ENCODE measurements around the gene TVP23B. TPM values are rescaled to one million over a fixed set of nuclear protein-coding genes. Genes with fewer than 3 reads are reported as not detected.
"Not testable (repeated sequence)": the region's sequence is repeated elsewhere in the genome, so short reads cannot be mapped to it uniquely, and the experiment has no call there.

Gene TVP23B
- total and polyA plus RNA-seq, 7 experiments from 2014 or later: 13.2 to 50.4 (median 31.2) TPM

DNA sequence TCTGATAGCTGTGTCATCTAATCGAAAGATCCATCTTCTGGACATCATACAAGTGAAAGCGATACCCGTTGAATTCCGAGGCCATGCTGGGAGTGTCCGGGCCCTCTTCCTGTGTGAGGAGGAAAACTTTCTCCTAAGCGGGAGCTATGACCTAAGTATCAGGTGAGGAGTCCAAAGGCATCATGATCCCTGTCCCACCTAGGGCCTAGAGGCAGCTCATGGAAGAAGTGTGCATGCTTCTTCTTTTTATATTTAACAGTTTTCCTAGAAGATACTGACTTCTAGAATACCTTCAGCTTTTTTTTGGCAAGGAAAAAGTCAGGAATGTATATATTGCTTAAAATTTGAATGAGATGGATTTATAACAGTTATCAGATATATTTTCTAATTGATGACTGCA lies 22.6 kb upstream of the TVP23B start:
- H3K27me3 ChIP-seq (ENCODE audit: control insufficient read depth in 2 of 2, insufficient read depth in 2 of 2, low read length in 2 of 2); H3K4me3 Mint-ChIP-seq; ATAC-seq; POLR2A ChIA-PET; DNase-seq; H3K9me3 ChIP-seq (ENCODE audit: control insufficient read depth in 2 of 3, low read length in 3 of 3); H3K36me3 ChIP-seq (ENCODE audit: control insufficient read depth in 2 of 3, insufficient read depth in 3 of 3, low read length in 3 of 3); H3K4me1 Mint-ChIP-seq; H3K9me3 Mint-ChIP-seq; H3K27ac ChIP-seq (ENCODE audit: low read depth, low read length); intact Hi-C loops (cut with micrococcal nuclease); H3K4me1 ChIP-seq (ENCODE audit: control insufficient read depth in 2 of 2, insufficient read depth in 2 of 2, low read length in 2 of 2); CTCF ChIA-PET; H3K4me3 ChIP-seq (ENCODE audit: low read length); H3K36me3 Mint-ChIP-seq; H3K27ac Mint-ChIP-seq; H3K27me3 Mint-ChIP-seq: not testable (repeated sequence)

DNA sequence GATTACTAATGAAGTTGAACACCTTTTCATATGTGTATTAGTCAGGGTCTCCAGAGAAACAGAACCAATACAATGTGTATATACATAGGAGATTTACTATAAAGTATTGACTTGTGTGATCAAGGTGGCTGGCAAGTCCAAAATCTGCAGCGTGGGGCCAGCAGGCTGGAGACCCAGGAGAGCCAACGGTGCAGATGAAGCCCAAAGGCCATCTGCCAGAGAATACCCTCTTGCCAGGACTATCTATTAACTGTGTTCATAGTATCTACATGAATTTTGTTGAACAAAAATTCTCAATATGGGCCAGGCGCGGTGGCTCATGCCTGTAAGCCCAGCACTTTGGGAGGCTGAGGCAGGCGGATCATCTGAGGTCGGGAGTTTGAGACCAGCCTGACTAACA lies 20.8 kb upstream of the TVP23B start:
- H3K36me3 Mint-ChIP-seq; H3K4me3 Mint-ChIP-seq; H3K27me3 Mint-ChIP-seq; H3K4me3 ChIP-seq (ENCODE audit: low read length); H3K9me3 ChIP-seq (ENCODE audit: control insufficient read depth in 2 of 3, low read length in 3 of 3); H3K4me1 ChIP-seq (ENCODE audit: control insufficient read depth in 2 of 2, insufficient read depth in 2 of 2, low read length in 2 of 2); H3K9me3 Mint-ChIP-seq; CTCF ChIA-PET; H3K27ac ChIP-seq (ENCODE audit: low read depth, low read length); H3K27ac Mint-ChIP-seq; H3K27me3 ChIP-seq (ENCODE audit: control insufficient read depth in 2 of 2, insufficient read depth in 2 of 2, low read length in 2 of 2); H3K4me1 Mint-ChIP-seq; POLR2A ChIA-PET; H3K36me3 ChIP-seq (ENCODE audit: control insufficient read depth in 2 of 3, insufficient read depth in 3 of 3, low read length in 3 of 3); ATAC-seq; DNase-seq; intact Hi-C loops (cut with micrococcal nuclease): not testable (repeated sequence)

DNA sequence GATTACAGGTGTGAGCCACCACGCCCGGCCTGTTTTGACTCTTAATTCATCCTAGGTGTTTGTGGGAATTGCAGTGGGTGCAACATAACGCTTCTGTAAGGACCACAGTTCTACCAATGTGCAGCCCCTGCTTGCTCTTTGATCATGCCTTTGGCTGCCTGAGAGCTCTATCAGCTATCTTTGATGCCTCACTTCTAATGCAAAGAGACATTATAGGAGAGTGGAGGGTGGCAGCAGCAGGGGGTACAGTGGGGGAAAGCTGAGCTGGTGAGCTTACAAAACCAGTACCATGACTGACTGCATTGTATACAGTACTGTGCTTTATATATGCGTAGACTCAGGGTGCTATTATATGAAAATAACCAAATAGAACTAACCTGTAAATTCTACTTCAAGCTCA lies 10.4 kb upstream of the TVP23B start:
- H3K36me3 ChIP-seq (ENCODE audit: control insufficient read depth in 2 of 3, insufficient read depth in 3 of 3, low read length in 3 of 3); H3K27me3 ChIP-seq (ENCODE audit: control insufficient read depth in 2 of 2, insufficient read depth in 2 of 2, low read length in 2 of 2); DNase-seq; H3K9me3 Mint-ChIP-seq; H3K4me3 Mint-ChIP-seq; H3K4me1 Mint-ChIP-seq; H3K4me3 ChIP-seq (ENCODE audit: low read length); H3K27ac Mint-ChIP-seq; H3K27ac ChIP-seq (ENCODE audit: low read depth, low read length); intact Hi-C loops (cut with micrococcal nuclease); H3K4me1 ChIP-seq (ENCODE audit: control insufficient read depth in 2 of 2, insufficient read depth in 2 of 2, low read length in 2 of 2); POLR2A ChIA-PET; CTCF ChIA-PET; H3K9me3 ChIP-seq (ENCODE audit: control insufficient read depth in 2 of 3, low read length in 3 of 3); H3K36me3 Mint-ChIP-seq; ATAC-seq: not testable (repeated sequence)
- H3K27me3 Mint-ChIP-seq: peaks cover 0 to 17% (median 0%) of the 10 kb centered on the region in 5 donors

DNA sequence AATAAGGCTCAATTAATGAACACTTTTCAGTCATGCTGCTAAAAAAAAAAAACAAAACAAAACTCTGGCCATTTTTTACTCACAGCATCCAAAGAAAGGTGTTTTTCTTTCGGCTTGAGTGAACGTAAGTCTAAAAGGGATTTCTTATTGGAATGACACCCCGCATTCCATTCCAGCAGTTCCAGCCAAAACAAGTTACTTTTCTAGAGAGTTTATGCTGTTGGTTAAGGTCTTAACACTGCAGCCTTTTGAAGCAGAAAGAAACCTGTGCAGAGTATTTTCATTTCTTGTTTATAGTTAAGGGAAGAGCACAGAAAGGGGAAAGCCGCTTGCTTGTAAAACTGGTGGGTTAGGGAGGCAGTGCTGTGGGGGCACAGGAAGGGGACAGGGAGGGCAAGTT lies 9.9 kb upstream of the TVP23B start:
- H3K4me1 ChIP-seq (ENCODE audit: control insufficient read depth in 2 of 2, insufficient read depth in 2 of 2, low read length in 2 of 2); ATAC-seq; H3K27ac ChIP-seq (ENCODE audit: low read depth, low read length); H3K27me3 ChIP-seq (ENCODE audit: control insufficient read depth in 2 of 2, insufficient read depth in 2 of 2, low read length in 2 of 2); H3K36me3 ChIP-seq (ENCODE audit: control insufficient read depth in 2 of 3, insufficient read depth in 3 of 3, low read length in 3 of 3); CTCF ChIA-PET; DNase-seq; H3K4me1 Mint-ChIP-seq; H3K4me3 ChIP-seq (ENCODE audit: low read length); POLR2A ChIA-PET; H3K36me3 Mint-ChIP-seq; H3K9me3 Mint-ChIP-seq; H3K9me3 ChIP-seq (ENCODE audit: control insufficient read depth in 2 of 3, low read length in 3 of 3); intact Hi-C loops (cut with micrococcal nuclease); H3K27ac Mint-ChIP-seq: not testable (repeated sequence)
- peaks cover 0 to 17% (median 0%) of the 10 kb centered on the region in 5 donors for H3K27me3 Mint-ChIP-seq
- H3K4me3 Mint-ChIP-seq: peak overlapping the region in 1 of 10 donors; percentile 23

- ATAC-seq (no peak), DNase-seq (no peak)
- Histone ChIP-seq H3K4me3 (ENCODE audit: low read length) (no peak overlapping the region), H3K36me3 (ENCODE audit: control insufficient read depth in 2 of 3, insufficient read depth in 3 of 3, low read length in 3 of 3) (no peaks in the 10 kb centered on the region), H3K27me3 (ENCODE audit: control insufficient read depth in 2 of 2, insufficient read depth in 2 of 2, low read length in 2 of 2) (no peaks in the 10 kb centered on the region), H3K9me3 (ENCODE audit: control insufficient read depth in 2 of 3, low read length in 3 of 3) (no peaks in the 10 kb centered on the region), H3K27ac (ENCODE audit: low read depth, low read length) (no peak overlapping the region), H3K4me1 (ENCODE audit: control insufficient read depth in 2 of 2, insufficient read depth in 2 of 2, low read length in 2 of 2) (no peaks in the 10 kb centered on the region)
- Mint-ChIP-seq H3K9me3 (no peaks in the 10 kb centered on the region), H3K36me3 (peaks cover 0 to 10% (median 0%) of the 10 kb centered on the region in 5 donors), H3K27ac (no peak overlapping the region), H3K4me3 (no peak overlapping the region), H3K27me3 (peaks cover 0 to 20% (median 0%) of the 10 kb centered on the region in 5 donors), H3K4me1 (no peaks in the 10 kb centered on the region)
- ChIA-PET CTCF (no interaction called here), POLR2A (interaction anchor here (0.7 kb wide), 1 partner anchor 862 kb away, joined by 3 read pairs; no protein-coding TSS in a partner anchor)
- intact Hi-C loops (cut with micrococcal nuclease): no loop called here
Observed at GRCh38 chr17:18772471-18772870, 8.5 kb upstream of the TVP23B start.

GRCh38 chr17:18781805-18782204 lies 822 bp downstream of the TVP23B start:
- POLR2A ChIA-PET; H3K4me3 ChIP-seq (ENCODE audit: low read length); H3K36me3 Mint-ChIP-seq; CTCF ChIA-PET; H3K9me3 Mint-ChIP-seq; H3K36me3 ChIP-seq (ENCODE audit: control insufficient read depth in 2 of 3, insufficient read depth in 3 of 3, low read length in 3 of 3); ATAC-seq; H3K27me3 Mint-ChIP-seq; H3K27me3 ChIP-seq (ENCODE audit: control insufficient read depth in 2 of 2, insufficient read depth in 2 of 2, low read length in 2 of 2); H3K9me3 ChIP-seq (ENCODE audit: control insufficient read depth in 2 of 3, low read length in 3 of 3); H3K4me1 ChIP-seq (ENCODE audit: control insufficient read depth in 2 of 2, insufficient read depth in 2 of 2, low read length in 2 of 2): not testable (repeated sequence)
- H3K27ac ChIP-seq (ENCODE audit: low read depth, low read length): peak overlapping the region; percentile 89
- peak in 4 of 9 donors; percentile 8 to 19 (median 12) for DNase-seq
- intact Hi-C loops (cut with micrococcal nuclease): loop anchor here (2.0 to 5.0 kb wide), 2 partner anchors 75 to 85 kb away; no protein-coding TSS in a partner anchor
- H3K4me3 Mint-ChIP-seq: peak overlapping the region in 9 of 10 donors; percentile 25 to 90 (median 67)
- peaks cover 13 to 30% (median 23%) of the 10 kb centered on the region in 7 donors for H3K4me1 Mint-ChIP-seq
- peak overlapping the region in 7 of 9 donors; percentile 65 to 97 (median 87) for H3K27ac Mint-ChIP-seq

DNA sequence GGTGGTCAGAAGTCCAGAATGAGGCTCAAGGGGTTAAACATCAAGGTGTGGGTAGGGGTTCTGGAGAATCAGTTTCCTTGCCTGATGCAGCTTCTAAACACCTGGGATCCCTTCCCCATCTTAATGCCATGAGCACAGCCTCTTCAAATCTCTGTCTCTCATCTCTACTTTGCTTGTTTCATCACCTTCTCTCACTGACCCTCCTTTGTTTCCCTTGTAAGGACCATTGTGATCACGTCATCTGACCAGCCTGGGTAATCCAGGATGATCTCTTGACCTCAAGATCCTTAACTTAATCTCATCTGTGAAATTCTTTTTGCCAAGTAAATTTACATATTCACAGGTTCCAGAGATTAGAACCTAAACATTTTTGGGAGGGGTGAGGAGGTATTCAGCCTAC lies 5.0 kb downstream of the TVP23B start:
- DNase-seq; H3K27me3 Mint-ChIP-seq; intact Hi-C loops (cut with micrococcal nuclease); H3K4me3 ChIP-seq (ENCODE audit: low read length); H3K36me3 ChIP-seq (ENCODE audit: control insufficient read depth in 2 of 3, insufficient read depth in 3 of 3, low read length in 3 of 3); H3K9me3 Mint-ChIP-seq; H3K27ac ChIP-seq (ENCODE audit: low read depth, low read length); H3K27me3 ChIP-seq (ENCODE audit: control insufficient read depth in 2 of 2, insufficient read depth in 2 of 2, low read length in 2 of 2); ATAC-seq; H3K4me1 ChIP-seq (ENCODE audit: control insufficient read depth in 2 of 2, insufficient read depth in 2 of 2, low read length in 2 of 2); CTCF ChIA-PET; POLR2A ChIA-PET; H3K4me3 Mint-ChIP-seq; H3K9me3 ChIP-seq (ENCODE audit: control insufficient read depth in 2 of 3, low read length in 3 of 3): not testable (repeated sequence)
- Mint-ChIP-seq H3K27ac (peak overlapping the region in 2 of 9 donors; percentile 48 to 80), H3K36me3 (peaks cover 0 to 13% (median 9%) of the 10 kb centered on the region in 5 donors), H3K4me1 (peaks cover 21 to 47% (median 34%) of the 10 kb centered on the region in 7 donors)
